Measurements from ENCODE around the gene ENG.

- peak; percentile 84 for TF ChIP-seq CTCF (IDR thresholded peaks at IDR 0.05; ENCODE audit: low read depth, low read length)
- no peak for TF ChIP-seq EZH2phosphoT487 (IDR thresholded peaks at IDR 0.05; ENCODE audit: low read depth)
These were observed 69.2 kb downstream of the ENG start for GRCh38 chr9:127785023-127785932.
